Small intestine (tissue), 7 donors: Measurements from ENCODE around the gene SPA17. TPM values are rescaled to one million over a fixed set of nuclear protein-coding genes. Genes with fewer than 3 reads are reported as not detected.
A peak's percentile ranks its signal among the peaks of the same experiment; 100 is the strongest.

Experiments
- DNase-seq, 2 donors: peaks; one replicate each; pipeline versions ENCODE4 v3.0.0 to v3.0.0-alpha.2; 2013
- FAIRE-seq: peaks from 2 replicates; lab custom pipeline; 2012; peaks lifted over from hg19 to GRCh38; lab: Jason Lieb, UNC
- H3K27ac ChIP-seq, 3 donors: one replicate each; pipeline ENCODE4 v1.5.1; 2013; ENCODE audit warnings: low read length in 2 of 3, mild to moderate bottlenecking in 2 of 3, control low read depth in 1 of 3, inconsistent platforms in 1 of 3, low read depth in 1 of 3, moderate library complexity in 1 of 3
- H3K27me3 ChIP-seq, 3 donors: one replicate each; pipeline ENCODE4 v1.6.1; 2013; ENCODE audit warnings: low read length in 3 of 3, inconsistent platforms in 1 of 3; ENCODE audit not compliant: control insufficient read depth in 3 of 3, insufficient read depth in 3 of 3
- H3K36me3 ChIP-seq, 3 donors: one replicate each; pipeline ENCODE4 v1.6.1; 2013; ENCODE audit warnings: low read length in 3 of 3, inconsistent platforms in 1 of 3, low read depth in 1 of 3, mild to moderate bottlenecking in 1 of 3, moderate library complexity in 1 of 3; ENCODE audit not compliant: control insufficient read depth in 3 of 3, insufficient read depth in 2 of 3
- H3K4me1 ChIP-seq, 3 donors: one replicate each; pipeline ENCODE4 v1.6.1; 2013; ENCODE audit warnings: low read length in 2 of 3, inconsistent platforms in 1 of 3, low read depth in 1 of 3, mild to moderate bottlenecking in 1 of 3, moderate library complexity in 1 of 3; ENCODE audit not compliant: control insufficient read depth in 3 of 3, insufficient read depth in 2 of 3
- H3K4me3 ChIP-seq, 3 donors: one replicate each; pipeline ENCODE4 v1.5.1; 2013; ENCODE audit warnings: low read length in 3 of 3, control low read depth in 1 of 3, inconsistent platforms in 1 of 3, low read depth in 1 of 3, mild to moderate bottlenecking in 1 of 3, moderate library complexity in 1 of 3
- H3K9me3 ChIP-seq, 2 donors: one replicate each; pipeline ENCODE4 v1.6.1; 2013; ENCODE audit warnings: low read depth in 1 of 2, low read length in 1 of 2; ENCODE audit not compliant: control insufficient read depth in 2 of 2, insufficient read depth in 1 of 2
- WGBS, 3 donors: extraction: QIAGEN DNeasy Blood & Tissue Kit; methylation state at CpG; one replicate each; pipeline ENCODE4 v1.1.7; 2013; 5-methylcytosine and 5-hydroxymethylcytosine counted together
- polyA plus RNA-seq, 4 donors: library from polyadenylated mRNA; stranded (reverse) in 3 of 4; unstranded in 1 of 4; fragments of 200-250 nt in 3 of 4; fragments of 120-200 nt in 1 of 4; gene quantifications; one replicate each; pipeline versions ENCODE4 v1.2.1 to v1.2.3, GENCODE V29; 2013
- donor health status: healthy with polysubstance abuse.
- donor health status: control.
- donor health status: control.
- donor health status: Bipolar disorder and iron deficiency.
- donor health status: healthy.

The SPA17 gene
- polyA plus RNA-seq, 4 donors, result 3.2 to 9.8 (median 7.0) TPM

DNA sequence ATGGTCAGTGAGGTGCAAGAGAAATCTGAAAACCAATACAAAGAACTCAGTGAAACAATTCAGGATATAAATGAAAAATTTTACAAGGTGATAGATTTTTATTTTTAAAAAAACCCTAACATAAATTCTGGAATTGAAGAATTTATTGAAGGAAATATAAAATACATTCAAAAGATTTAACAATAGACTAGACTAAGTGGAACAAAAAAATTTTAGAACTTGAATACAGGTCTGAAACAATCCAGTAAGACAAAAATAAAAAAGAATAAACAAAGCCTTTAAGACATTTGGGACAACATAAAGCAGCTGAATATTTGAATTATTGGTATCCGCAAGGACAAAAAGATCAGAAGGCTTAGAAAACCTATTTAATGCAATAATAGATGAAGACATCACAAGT, 8.7 kb downstream of the SPA17 start:
- H3K4me1 ChIP-seq, result no peaks in the 10 kb centered on the region
- peaks cover 2 to 23% of the 10 kb centered on the region in 2 donors for H3K9me3 ChIP-seq
- H3K36me3 ChIP-seq, result no peaks in the 10 kb centered on the region
- no peak overlapping the region for H3K27ac ChIP-seq
- H3K4me3 ChIP-seq, result no peak overlapping the region
- FAIRE-seq (peak; percentile 23), DNase-seq (no peak)
- WGBS, 3 donors, result 97 to 100% (median 100%) methylated on average over 1 of the region's 1 CpG
- no peaks in the 10 kb centered on the region for H3K27me3 ChIP-seq

DNA sequence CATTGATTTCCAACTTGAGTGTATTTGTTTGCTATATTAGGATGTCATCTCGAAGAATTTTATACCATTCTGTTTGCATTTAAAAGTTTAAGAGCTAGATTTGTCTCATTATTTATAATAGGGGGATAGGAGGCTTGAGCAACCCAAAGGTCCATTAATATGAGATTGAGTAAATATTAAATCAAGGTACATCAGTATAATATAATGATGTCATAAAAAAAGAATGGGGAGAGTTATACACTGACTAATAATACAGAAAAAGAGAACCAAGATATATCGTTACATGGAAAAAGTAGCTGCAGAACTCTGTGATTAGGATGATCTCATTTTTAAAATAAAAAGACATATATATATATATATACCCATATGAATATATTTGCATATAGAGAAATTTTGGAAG, 19.4 kb downstream of the SPA17 start:
- Histone ChIP-seq H3K4me3 (no peak overlapping the region), H3K9me3 (no peaks in the 10 kb centered on the region), H3K4me1 (no peaks in the 10 kb centered on the region), H3K27ac (no peak overlapping the region), H3K27me3 (no peaks in the 10 kb centered on the region), H3K36me3 (no peaks in the 10 kb centered on the region)
- 87 to 93% (median 91%) methylated on average over 2 of the region's 2 CpGs for WGBS, 3 donors
- FAIRE-seq, result no peak
- no peak for DNase-seq

GRCh38 chr11:124699547-124699946, 25.8 kb downstream of the SPA17 start:
- WGBS, 3 donors, result 79 to 89% (median 86%) methylated on average over 1 of the region's 1 CpG
- peaks cover 0 to 6% (median 2%) of the 10 kb centered on the region in 3 donors for H3K27me3 ChIP-seq
- no peaks in the 10 kb centered on the region for H3K4me1 ChIP-seq
- no peak overlapping the region for H3K4me3 ChIP-seq
- no peak for FAIRE-seq
- H3K9me3 ChIP-seq, result peaks cover 0 to 9% of the 10 kb centered on the region in 2 donors
- no peak for DNase-seq
- no peak overlapping the region for H3K27ac ChIP-seq
- H3K36me3 ChIP-seq, result no peaks in the 10 kb centered on the region

GRCh38 chr11:124700028-124700427, 26.3 kb downstream of the SPA17 start:
- no peak for FAIRE-seq

GRCh38 chr11:124707829-124708228, 34.1 kb downstream of the SPA17 start:
- no peak overlapping the region for H3K27ac ChIP-seq
- H3K27me3 ChIP-seq, result peaks cover 0 to 5% (median 2%) of the 10 kb centered on the region in 3 donors
- H3K4me1 ChIP-seq, result no peaks in the 10 kb centered on the region
- no peaks in the 10 kb centered on the region for H3K36me3 ChIP-seq
- FAIRE-seq (no peak), DNase-seq (no peak)
- peaks cover 0 to 14% of the 10 kb centered on the region in 2 donors for H3K9me3 ChIP-seq
- 82 to 89% (median 89%) methylated on average over 4 of the region's 4 CpGs for WGBS, 3 donors
- H3K4me3 ChIP-seq, result no peak overlapping the region

More at GRCh38 chr11:124700028-124700427, 26.3 kb downstream of the SPA17 start:
- no peak overlapping the region for H3K4me3 ChIP-seq
- H3K9me3 ChIP-seq, result peaks cover 0 to 9% of the 10 kb centered on the region in 2 donors
- no peaks in the 10 kb centered on the region for H3K4me1 ChIP-seq
- H3K36me3 ChIP-seq, result no peaks in the 10 kb centered on the region
- H3K27ac ChIP-seq, result no peak overlapping the region
- peaks cover 0 to 6% (median 2%) of the 10 kb centered on the region in 3 donors for H3K27me3 ChIP-seq
- no peak for DNase-seq

- WGBS, 3 donors, result 25 to 59% (median 52%) methylated on average over 3 of the region's 3 CpGs
- Histone ChIP-seq H3K9me3 (peaks cover 0 to 9% of the 10 kb centered on the region in 2 donors), H3K4me3 (no peak overlapping the region), H3K36me3 (no peaks in the 10 kb centered on the region), H3K27me3 (peaks cover 0 to 19% (median 2%) of the 10 kb centered on the region in 3 donors), H3K27ac (no peak overlapping the region), H3K4me1 (no peaks in the 10 kb centered on the region)
- no peak for FAIRE-seq
- peak in 1 of 2 donors; percentile 22 for DNase-seq
Measured at GRCh38 chr11:124712392-124712791, 38.7 kb downstream of the SPA17 start.

- Histone ChIP-seq H3K4me3 (no peak overlapping the region), H3K36me3 (no peaks in the 10 kb centered on the region), H3K27me3 (peaks cover 0 to 57% (median 12%) of the 10 kb centered on the region in 3 donors), H3K4me1 (peaks cover 0 to 4% (median 2%) of the 10 kb centered on the region in 3 donors), H3K27ac (no peak overlapping the region), H3K9me3 (no peaks in the 10 kb centered on the region)
- WGBS, 3 donors, result 58 to 74% (median 65%) methylated on average over 3 of the region's 3 CpGs
- FAIRE-seq (no peak), DNase-seq (no peak)
Measured at GRCh38 chr11:124716591-124716990, 42.9 kb downstream of the SPA17 start.

DNA sequence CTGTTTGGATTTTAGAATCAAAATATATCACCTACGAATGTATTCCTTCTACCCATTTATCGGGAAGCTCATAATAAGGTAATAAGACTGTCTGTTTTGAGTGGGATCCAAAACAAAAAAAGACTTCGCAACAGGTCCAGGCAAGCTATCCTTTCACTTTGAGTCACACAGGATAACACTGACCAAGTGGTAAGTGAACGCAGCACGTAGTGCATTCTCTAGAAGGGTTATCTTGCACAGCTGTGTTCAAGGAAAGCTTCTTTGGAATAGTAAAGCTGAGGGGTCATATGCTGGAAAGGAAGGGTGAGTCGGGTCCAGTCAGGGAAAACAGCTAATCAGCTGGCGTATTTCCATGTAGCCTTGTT, 43.7 kb downstream of the SPA17 start:
- H3K9me3 ChIP-seq, result no peaks in the 10 kb centered on the region
- WGBS, 3 donors, result 47 to 49% (median 47%) methylated on average over 7 of the region's 7 CpGs
- H3K27ac ChIP-seq, result no peak overlapping the region
- H3K4me1 ChIP-seq, result peaks cover 0 to 4% (median 2%) of the 10 kb centered on the region in 3 donors
- H3K36me3 ChIP-seq, result no peaks in the 10 kb centered on the region
- FAIRE-seq (no peak), DNase-seq (no peak)
- peaks cover 0 to 64% (median 15%) of the 10 kb centered on the region in 3 donors for H3K27me3 ChIP-seq
- H3K4me3 ChIP-seq, result no peak overlapping the region
